A673 (cell line): ENCODE measurements around the gene FGF5.

Experiments
- CTCF ChIP-seq: fragments of 300-800, 200-600 bp; sonication (generic); conservative IDR thresholded peaks from 2 replicates; pipeline ENCODE4 v1.5.1; 2017; ENCODE audit warnings: low read depth, mild to moderate bottlenecking, antibody characterized with exemption, low read length, moderate library complexity, mixed read lengths
- EZH2 ChIP-seq: fragments of 200-600 bp; sonication (generic); IDR thresholded peaks from 2 replicates; pipeline ENCODE4 v1.6.1; 2017; ENCODE audit warnings: borderline replicate concordance, low read depth, mild to moderate bottlenecking, mixed read lengths, antibody characterized with exemption, low read length; ENCODE audit not compliant: poor library complexity, severe bottlenecking

- no peak for TF ChIP-seq CTCF
- TF ChIP-seq EZH2, result no peak
These were observed 8.6 kb upstream of the FGF5 start for GRCh38 chr4:80257851-80258250.
